Testis (tissue), 2 donors: ENCODE results near the gene ZEB2.

Experiments
- POLR2A ChIP-seq: fragments of 450-650 bp; IDR thresholded peaks from one replicate; pipeline ENCODE4 v1.6.1; 2017; ENCODE audit warnings: antibody characterized with exemption, mild to moderate bottlenecking, moderate library complexity
- TF ChIP-seq, protein P1 (sequence below), 3 experiments: fragments of 450-650 bp in 2 of 3; fragments of 200-600 bp in 1 of 3; sonication (generic) in 1 of 3; IDR thresholded peaks; one replicate each; pipeline ENCODE4 v1.5.1; 2016 to 2019; ENCODE audit warnings: antibody characterized with exemption in 3 of 3, mild to moderate bottlenecking in 2 of 3, moderate library complexity in 1 of 3

DNA sequence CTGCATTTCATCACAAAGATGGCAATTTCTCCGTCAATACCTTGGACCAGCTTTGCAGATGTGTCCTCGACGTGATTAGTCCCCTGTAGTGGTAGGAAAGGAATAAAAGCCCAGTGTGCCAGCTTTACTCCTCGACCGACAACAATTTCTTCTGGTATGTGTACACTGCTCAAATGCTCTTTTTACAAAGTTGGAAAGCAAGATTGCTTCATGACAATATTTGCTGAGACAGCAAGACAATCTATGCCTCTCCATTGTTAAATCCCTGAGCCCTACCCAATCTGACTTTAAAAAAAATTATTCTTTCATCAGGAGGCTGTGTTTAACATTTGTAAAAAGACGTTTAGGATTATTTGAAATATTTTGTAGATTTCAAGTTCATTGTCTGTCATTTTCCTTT lies 27.6 kb upstream of the ZEB2 start:
- TF ChIP-seq, protein P1, sequence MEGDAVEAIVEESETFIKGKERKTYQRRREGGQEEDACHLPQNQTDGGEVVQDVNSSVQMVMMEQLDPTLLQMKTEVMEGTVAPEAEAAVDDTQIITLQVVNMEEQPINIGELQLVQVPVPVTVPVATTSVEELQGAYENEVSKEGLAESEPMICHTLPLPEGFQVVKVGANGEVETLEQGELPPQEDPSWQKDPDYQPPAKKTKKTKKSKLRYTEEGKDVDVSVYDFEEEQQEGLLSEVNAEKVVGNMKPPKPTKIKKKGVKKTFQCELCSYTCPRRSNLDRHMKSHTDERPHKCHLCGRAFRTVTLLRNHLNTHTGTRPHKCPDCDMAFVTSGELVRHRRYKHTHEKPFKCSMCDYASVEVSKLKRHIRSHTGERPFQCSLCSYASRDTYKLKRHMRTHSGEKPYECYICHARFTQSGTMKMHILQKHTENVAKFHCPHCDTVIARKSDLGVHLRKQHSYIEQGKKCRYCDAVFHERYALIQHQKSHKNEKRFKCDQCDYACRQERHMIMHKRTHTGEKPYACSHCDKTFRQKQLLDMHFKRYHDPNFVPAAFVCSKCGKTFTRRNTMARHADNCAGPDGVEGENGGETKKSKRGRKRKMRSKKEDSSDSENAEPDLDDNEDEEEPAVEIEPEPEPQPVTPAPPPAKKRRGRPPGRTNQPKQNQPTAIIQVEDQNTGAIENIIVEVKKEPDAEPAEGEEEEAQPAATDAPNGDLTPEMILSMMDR (IDR thresholded peaks at IDR 0.05): no peak
- no peak for TF ChIP-seq POLR2A
